ENCODE results near the gene ADGRA1. TPM values are rescaled to one million over a fixed set of nuclear protein-coding genes. Genes with fewer than 3 reads are reported as not detected.

Gene ADGRA1
- total RNA-seq, 1 experiment from 2014 or later, result not detected

DNA sequence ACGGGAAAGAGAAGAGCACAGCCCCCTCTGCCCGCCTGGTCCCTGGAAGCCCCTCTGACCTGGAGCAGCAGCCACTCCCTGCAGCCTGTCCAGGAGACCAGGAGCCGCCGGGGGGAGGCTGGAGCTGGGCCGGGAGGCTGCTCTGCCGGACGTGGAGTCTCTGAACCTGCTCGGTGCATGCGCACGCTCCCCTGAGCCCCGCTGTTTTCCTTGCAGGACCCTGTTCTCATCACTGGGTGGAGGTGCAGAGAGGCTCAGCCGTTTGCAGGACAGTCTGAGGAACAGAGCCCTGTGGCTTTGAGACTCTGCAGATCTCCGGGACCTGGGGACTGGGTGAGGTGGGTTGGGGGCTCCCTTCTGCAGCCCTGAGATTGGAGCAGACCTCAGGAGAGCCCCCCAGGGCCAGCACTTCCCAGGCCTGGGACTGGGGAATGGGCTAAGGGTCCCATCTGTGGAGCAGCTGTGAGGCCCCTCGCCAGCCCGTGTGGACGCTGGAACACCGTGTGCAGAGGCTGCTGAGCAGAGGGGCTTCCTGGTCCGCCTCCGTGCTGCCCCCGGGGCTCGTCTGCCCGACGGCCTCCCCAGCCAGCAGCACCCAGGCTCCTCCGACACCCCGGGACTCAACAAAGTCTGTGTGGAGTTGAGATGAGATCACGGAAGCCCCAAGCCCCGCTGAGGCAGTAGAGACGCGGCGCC lies 48.5 kb upstream of the ADGRA1 start:
- Histone ChIP-seq H3K9ac (ENCODE audit: low read length) (no peak overlapping the region), H3K27ac (ENCODE audit: low read length) (no peak overlapping the region), H4K20me1 (ENCODE audit: low read length) (no peaks in the 10 kb centered on the region), H3K27me3 (ENCODE audit: low read length) (peaks cover 49% of the 10 kb centered on the region), H3K79me2 (ENCODE audit: low read length) (no peaks in the 10 kb centered on the region), H3K9me2 (replicated peaks; ENCODE audit: low read length) (no peaks in the 10 kb centered on the region), H3K4me2 (ENCODE audit: low read length) (no peak overlapping the region), H3F3A (ENCODE audit: low read length, unreplicated experiment) (no peaks in the 10 kb centered on the region), H3K9me3 (ENCODE audit: low read length) (no peaks in the 10 kb centered on the region), H3K36me3 (ENCODE audit: low read depth, low read length) (no peaks in the 10 kb centered on the region), H3K4me3 (ENCODE audit: low read length) (no peak overlapping the region), H3K4me1 (ENCODE audit: insufficient read depth, low read length) (no peaks in the 10 kb centered on the region), H2AFZ (ENCODE audit: low read length) (no peak overlapping the region)
- ChIA-PET CTCF (no interaction called here), POLR2A (ENCODE audit: unreplicated experiment) (no interaction called here)
- intact Hi-C loops (cut with micrococcal nuclease), result no loop called here
- peak; percentile 38; the same call in 1 of the 2 replicates for ATAC-seq
- no TSS peak for BruUV-seq (replicated peaks)
- TF ChIP-seq EZH2phosphoT487 (IDR thresholded peaks at IDR 0.05; ENCODE audit: borderline replicate concordance, low read length), result no peak
- TF ChIP-seq EZH2 (IDR thresholded peaks at IDR 0.05; ENCODE audit: low read length, unreplicated experiment), result no peak
- TF ChIP-seq, protein P1, sequence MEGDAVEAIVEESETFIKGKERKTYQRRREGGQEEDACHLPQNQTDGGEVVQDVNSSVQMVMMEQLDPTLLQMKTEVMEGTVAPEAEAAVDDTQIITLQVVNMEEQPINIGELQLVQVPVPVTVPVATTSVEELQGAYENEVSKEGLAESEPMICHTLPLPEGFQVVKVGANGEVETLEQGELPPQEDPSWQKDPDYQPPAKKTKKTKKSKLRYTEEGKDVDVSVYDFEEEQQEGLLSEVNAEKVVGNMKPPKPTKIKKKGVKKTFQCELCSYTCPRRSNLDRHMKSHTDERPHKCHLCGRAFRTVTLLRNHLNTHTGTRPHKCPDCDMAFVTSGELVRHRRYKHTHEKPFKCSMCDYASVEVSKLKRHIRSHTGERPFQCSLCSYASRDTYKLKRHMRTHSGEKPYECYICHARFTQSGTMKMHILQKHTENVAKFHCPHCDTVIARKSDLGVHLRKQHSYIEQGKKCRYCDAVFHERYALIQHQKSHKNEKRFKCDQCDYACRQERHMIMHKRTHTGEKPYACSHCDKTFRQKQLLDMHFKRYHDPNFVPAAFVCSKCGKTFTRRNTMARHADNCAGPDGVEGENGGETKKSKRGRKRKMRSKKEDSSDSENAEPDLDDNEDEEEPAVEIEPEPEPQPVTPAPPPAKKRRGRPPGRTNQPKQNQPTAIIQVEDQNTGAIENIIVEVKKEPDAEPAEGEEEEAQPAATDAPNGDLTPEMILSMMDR (conservative IDR thresholded peaks at IDR 0.05; ENCODE audit: low read depth, low read length), result no peak
- no peak for DNase-seq

DNA sequence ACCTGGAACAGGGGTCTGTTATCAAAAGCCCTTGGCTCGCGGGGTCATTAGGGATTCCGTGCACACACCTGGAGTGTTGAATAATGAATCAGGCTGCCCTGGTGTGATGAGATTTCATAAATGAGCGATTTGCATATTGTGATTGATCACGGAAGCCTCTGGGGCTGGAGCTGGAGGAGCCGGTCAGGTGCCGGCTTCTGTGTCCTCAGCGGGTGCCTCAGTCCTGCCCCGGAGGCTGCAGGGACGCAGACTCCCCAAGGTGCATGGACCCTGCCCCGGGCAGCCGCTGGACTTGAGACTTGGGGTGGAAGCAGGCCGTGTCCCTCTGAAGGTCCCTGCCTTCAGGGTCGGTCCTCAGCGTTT lies 47.9 kb upstream of the ADGRA1 start:
- no peak overlapping the region for H3K9ac ChIP-seq (ENCODE audit: low read length)
- no peaks in the 10 kb centered on the region for H3K9me3 ChIP-seq (ENCODE audit: low read length)
- H4K20me1 ChIP-seq (ENCODE audit: low read length), result no peaks in the 10 kb centered on the region
- CTCF ChIA-PET, result no interaction called here
- BruUV-seq (replicated peaks), result no TSS peak
- ATAC-seq (no peak), DNase-seq (no peak)
- H3K27me3 ChIP-seq (ENCODE audit: low read length), result peaks cover 44% of the 10 kb centered on the region
- POLR2A ChIA-PET (ENCODE audit: unreplicated experiment), result no interaction called here
- no peaks in the 10 kb centered on the region for H3K79me2 ChIP-seq (ENCODE audit: low read length)
- intact Hi-C loops (cut with micrococcal nuclease), result no loop called here
- H3F3A ChIP-seq (ENCODE audit: low read length, unreplicated experiment), result no peaks in the 10 kb centered on the region
- H3K4me3 ChIP-seq (ENCODE audit: low read length), result no peak overlapping the region
- TF ChIP-seq EZH2 (IDR thresholded peaks at IDR 0.05; ENCODE audit: low read length, unreplicated experiment) (no peak), EZH2phosphoT487 (IDR thresholded peaks at IDR 0.05; ENCODE audit: borderline replicate concordance, low read length) (no peak)
- TF ChIP-seq, protein P1 (conservative IDR thresholded peaks at IDR 0.05; ENCODE audit: low read depth, low read length), result no peak
- H3K4me1 ChIP-seq (ENCODE audit: insufficient read depth, low read length), result no peaks in the 10 kb centered on the region
- H3K9me2 ChIP-seq (replicated peaks; ENCODE audit: low read length), result no peaks in the 10 kb centered on the region
- H3K4me2 ChIP-seq (ENCODE audit: low read length), result no peak overlapping the region
- H2AFZ ChIP-seq (ENCODE audit: low read length), result no peak overlapping the region
- H3K36me3 ChIP-seq (ENCODE audit: low read depth, low read length), result no peaks in the 10 kb centered on the region
- H3K27ac ChIP-seq (ENCODE audit: low read length), result no peak overlapping the region

DNA sequence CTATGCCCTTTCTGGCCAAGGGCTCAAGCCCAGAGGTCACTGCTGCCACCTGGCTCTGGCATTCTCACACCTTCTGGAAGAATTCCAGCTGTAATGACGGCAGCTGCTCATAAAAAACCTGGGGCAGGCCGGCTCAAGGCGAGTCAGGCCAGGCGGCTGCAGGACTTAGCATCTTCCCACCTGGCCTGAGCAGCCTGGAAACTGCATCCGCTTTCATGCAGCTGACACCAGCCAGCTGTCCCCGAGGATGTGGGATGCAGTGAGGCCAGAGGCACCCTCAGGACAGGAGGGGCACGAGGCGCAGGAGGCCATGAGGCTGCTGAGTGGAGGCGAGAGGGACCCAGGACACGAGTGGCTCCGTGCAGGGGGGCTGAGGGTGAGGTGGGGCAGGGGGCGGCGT lies 47.5 kb upstream of the ADGRA1 start:
- Histone ChIP-seq H3K9me2 (replicated peaks; ENCODE audit: low read length) (no peaks in the 10 kb centered on the region), H3K9me3 (ENCODE audit: low read length) (no peaks in the 10 kb centered on the region), H3K9ac (ENCODE audit: low read length) (no peak overlapping the region), H3F3A (ENCODE audit: low read length, unreplicated experiment) (no peaks in the 10 kb centered on the region), H2AFZ (ENCODE audit: low read length) (no peak overlapping the region), H3K4me1 (ENCODE audit: insufficient read depth, low read length) (no peaks in the 10 kb centered on the region), H3K4me3 (ENCODE audit: low read length) (no peak overlapping the region), H3K27ac (ENCODE audit: low read length) (no peak overlapping the region), H4K20me1 (ENCODE audit: low read length) (no peaks in the 10 kb centered on the region), H3K79me2 (ENCODE audit: low read length) (no peaks in the 10 kb centered on the region), H3K4me2 (ENCODE audit: low read length) (no peak overlapping the region), H3K36me3 (ENCODE audit: low read depth, low read length) (no peaks in the 10 kb centered on the region), H3K27me3 (ENCODE audit: low read length) (peaks cover 40% of the 10 kb centered on the region)
- no peak for TF ChIP-seq EZH2 (IDR thresholded peaks at IDR 0.05; ENCODE audit: low read length, unreplicated experiment)
- no peak for TF ChIP-seq EZH2phosphoT487 (IDR thresholded peaks at IDR 0.05; ENCODE audit: borderline replicate concordance, low read length)
- TF ChIP-seq, protein P1 (conservative IDR thresholded peaks at IDR 0.05; ENCODE audit: low read depth, low read length), result no peak
- ATAC-seq (no peak), DNase-seq (peak; percentile 10)
- ChIA-PET CTCF (no interaction called here), POLR2A (ENCODE audit: unreplicated experiment) (no interaction called here)
- intact Hi-C loops (cut with micrococcal nuclease), result no loop called here
- no TSS peak for BruUV-seq (replicated peaks)

Data from PC-3 (cell line).